ENCODE measurements around the gene SLC1A7.

The SLC1A7 gene

DNA sequence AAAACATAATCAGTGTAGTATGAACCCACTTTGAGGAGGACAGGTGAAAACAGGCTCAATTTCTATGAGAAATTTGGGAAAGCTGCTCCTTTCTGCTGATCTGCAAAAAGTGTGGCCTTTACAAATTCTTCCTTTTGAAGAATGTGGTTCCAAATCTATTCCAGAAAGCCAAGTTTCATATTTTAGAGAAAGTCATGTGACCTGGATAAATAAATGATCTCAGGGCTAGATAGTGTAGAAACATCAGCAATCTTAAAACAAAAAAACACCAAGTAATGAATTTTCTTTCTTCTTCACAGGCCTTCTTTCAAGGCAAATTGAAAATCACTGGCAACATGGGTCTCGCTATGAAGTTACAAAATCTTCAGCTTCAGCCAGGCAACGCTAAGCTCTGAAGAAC, 92.1 kb downstream of the SLC1A7 start:
- Histone ChIP-seq H3K27ac (no peak overlapping the region), H3K4me3 (no peak overlapping the region)
- TF ChIP-seq, protein P1, sequence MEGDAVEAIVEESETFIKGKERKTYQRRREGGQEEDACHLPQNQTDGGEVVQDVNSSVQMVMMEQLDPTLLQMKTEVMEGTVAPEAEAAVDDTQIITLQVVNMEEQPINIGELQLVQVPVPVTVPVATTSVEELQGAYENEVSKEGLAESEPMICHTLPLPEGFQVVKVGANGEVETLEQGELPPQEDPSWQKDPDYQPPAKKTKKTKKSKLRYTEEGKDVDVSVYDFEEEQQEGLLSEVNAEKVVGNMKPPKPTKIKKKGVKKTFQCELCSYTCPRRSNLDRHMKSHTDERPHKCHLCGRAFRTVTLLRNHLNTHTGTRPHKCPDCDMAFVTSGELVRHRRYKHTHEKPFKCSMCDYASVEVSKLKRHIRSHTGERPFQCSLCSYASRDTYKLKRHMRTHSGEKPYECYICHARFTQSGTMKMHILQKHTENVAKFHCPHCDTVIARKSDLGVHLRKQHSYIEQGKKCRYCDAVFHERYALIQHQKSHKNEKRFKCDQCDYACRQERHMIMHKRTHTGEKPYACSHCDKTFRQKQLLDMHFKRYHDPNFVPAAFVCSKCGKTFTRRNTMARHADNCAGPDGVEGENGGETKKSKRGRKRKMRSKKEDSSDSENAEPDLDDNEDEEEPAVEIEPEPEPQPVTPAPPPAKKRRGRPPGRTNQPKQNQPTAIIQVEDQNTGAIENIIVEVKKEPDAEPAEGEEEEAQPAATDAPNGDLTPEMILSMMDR (IDR thresholded peaks at IDR 0.05): no peak
- DNase-seq (ENCODE audit: low spot score): no peak

DNA sequence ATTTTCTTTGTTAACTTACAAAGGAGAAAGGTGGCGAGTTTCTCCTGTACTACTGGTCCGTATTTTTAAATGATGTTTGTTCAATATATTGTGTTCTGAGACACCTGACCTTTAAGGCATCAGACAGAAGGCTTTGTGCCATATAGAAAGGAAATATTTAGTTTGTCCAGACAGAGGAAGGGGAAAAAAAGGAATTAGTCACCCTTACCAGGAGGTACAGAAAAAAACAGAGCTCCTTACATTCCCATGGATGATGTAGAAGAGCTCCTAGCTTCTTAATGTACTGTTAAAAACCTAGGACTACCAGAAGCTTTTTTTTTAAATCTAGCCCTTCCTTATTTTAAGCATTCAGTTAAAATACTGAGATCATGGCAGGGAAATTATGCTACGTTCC, 92.9 kb downstream of the SLC1A7 start:
- Histone ChIP-seq H3K27ac (no peak overlapping the region), H3K4me3 (no peak overlapping the region)
- TF ChIP-seq, protein P1 (IDR thresholded peaks at IDR 0.05): no peak
- DNase-seq (ENCODE audit: low spot score): no peak

DNA sequence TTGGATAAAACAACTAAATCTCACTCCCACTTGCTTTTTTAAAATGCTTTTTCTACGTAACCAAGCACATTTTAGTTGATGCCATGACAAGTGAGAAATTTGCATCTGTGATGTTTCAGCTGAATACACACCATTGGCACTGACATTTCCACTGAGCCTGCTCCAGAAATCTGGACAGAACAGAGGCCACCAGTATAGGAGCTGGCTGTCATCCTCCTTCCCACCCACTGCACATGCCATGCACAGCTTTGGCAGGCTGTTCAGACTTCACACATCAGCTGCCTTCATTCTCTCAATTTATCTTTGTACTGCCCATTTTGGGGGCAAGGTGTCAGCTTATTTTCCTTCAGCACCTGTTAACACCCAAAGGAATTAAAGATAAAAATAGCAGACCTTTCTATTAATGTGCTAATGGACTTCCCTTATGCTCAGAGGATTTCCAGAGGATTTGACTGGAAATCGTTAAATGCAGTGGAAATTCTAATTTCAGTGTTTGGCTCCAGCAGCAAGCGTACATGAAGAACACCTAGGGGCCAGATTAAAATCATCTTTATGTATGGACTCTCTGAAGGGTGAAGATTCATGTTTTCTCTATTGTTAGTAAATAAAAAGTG, 93.4 kb downstream of the SLC1A7 start:
- no peak overlapping the region for H3K27ac ChIP-seq
- H3K4me3 ChIP-seq: no peak overlapping the region
- no peak for DNase-seq (ENCODE audit: low spot score)
- TF ChIP-seq, protein P1 (IDR thresholded peaks at IDR 0.05): no peak

DNA sequence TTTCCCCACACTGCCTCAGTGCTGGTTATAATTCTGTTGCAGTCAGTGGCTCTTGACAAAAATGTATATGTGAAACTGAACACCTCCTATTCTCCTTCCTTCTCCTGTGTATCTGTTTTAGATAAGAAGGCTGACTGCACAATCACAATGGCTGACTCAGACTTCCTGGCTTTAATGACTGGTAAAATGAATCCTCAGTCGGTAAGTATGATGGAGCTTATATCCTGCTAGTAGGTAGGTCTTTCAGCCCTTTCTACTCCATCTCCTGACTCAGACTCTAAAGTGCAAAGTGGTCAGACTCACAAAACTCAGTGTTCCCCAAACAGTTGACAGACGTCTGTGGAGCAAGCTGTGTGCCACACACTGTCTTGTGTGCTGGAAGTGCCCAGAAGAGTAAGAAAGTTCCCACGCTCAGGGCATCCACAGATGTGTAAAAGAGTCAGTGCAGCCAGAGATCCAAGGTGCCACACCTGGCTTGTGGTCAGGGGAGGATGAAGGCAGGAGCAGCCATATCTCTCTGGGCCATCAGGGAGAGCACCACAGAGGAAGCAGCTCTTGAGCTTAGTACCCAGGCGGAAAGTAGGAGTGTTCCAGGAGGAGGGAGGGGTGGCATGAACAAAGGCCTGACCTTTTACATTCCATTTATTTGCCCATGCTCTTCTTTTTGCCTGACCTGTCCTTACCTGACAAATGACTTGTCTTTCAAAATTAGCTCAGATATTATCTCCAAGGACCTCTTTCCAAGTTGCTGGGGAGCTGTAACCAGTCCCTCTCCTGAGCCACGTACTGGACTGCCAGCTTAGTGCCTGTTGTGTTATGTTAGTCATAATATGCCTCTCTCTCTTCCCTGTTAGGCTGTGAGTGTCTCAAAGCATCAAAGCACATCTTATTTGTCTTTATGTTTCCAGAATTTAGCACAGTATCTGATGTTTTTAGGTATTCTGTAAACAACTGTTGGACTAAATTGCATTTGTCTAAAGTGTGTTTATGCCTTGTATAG, 94.4 kb downstream of the SLC1A7 start:
- DNase-seq (ENCODE audit: low spot score): no peak
- Histone ChIP-seq H3K4me3 (no peak overlapping the region), H3K27ac (no peak overlapping the region)
- TF ChIP-seq, protein P1 (IDR thresholded peaks at IDR 0.05): no peak

DNA sequence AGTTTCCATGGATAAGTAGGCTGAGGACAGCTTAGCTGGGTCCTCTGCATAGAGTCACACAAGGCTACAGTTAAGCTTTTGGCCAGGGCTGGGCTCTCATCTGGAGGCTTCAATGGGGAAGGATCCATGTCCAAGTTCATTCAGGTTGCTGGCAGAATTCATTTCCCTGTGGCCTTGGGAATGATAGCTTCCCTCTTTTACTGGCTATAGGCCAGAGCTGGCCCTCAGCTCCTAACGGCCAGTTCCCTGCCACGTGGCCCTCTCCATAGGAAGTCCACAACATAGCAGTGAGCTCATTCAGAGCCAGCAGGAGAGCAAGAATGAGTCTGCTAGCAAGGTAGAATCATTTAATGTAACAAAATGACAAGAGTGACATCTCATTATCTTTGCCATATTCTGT, 95.5 kb downstream of the SLC1A7 start:
- Histone ChIP-seq H3K4me3 (no peak overlapping the region), H3K27ac (no peak overlapping the region)
- TF ChIP-seq, protein P1 (IDR thresholded peaks at IDR 0.05): no peak
- DNase-seq (ENCODE audit: low spot score): no peak

DNA sequence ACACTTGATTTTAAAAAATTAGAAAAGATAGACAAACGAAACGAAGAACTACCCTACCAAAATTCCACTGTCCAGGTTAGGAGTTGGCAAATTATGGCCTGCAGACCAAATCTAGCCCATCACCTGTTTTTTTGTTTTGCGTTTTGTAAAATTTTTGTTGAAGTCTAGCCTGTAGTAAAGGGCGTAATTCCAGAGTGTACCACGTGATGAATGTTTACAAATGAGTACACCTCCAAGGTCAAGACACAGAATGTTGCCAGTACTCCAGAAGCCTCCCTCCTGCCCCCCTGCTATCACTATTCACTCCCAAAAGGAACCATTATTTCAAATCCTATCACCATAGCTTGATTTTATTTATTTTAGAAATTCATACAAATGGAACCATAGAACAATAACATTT, 97.5 kb downstream of the SLC1A7 start:
- TF ChIP-seq, protein P1 (IDR thresholded peaks at IDR 0.05): no peak
- no peak for DNase-seq (ENCODE audit: low spot score)
- Histone ChIP-seq H3K27ac (no peak overlapping the region), H3K4me3 (no peak overlapping the region)
